Gastrocnemius medialis (tissue), 4 donors: ENCODE results near the gene HIF1A. TPM values are rescaled to one million over a fixed set of nuclear protein-coding genes. Genes with fewer than 3 reads are reported as not detected.

Experiments
- ATAC-seq, 2 donors: fragments of 150-250 bp; one replicate each; pipeline ENCODE4 v1.9.1; 2016
- DNase-seq, 2 donors: peaks; one replicate each; pipeline ENCODE4 v3.0.0-alpha.2; 2019
- H3K27ac ChIP-seq, 4 donors: fragments of 200-600 bp; sonication (generic); 1 replicate in 1 of 4; 2 replicates in 3 of 4; pipeline ENCODE4 v1.5.1; 2016 to 2018; ENCODE audit warnings: mild to moderate bottlenecking in 2 of 4, moderate library complexity in 1 of 4
- H3K27me3 ChIP-seq, 3 donors: fragments of 200-600 bp; sonication (generic) in 2 of 3; 1 replicate in 1 of 3; 2 replicates in 2 of 3; pipeline versions ENCODE4 v1.5.1 to v1.6.0; 2016 to 2019; ENCODE audit warnings: mild to moderate bottlenecking in 1 of 3, moderate library complexity in 1 of 3
- H3K36me3 ChIP-seq, 2 donors: fragments of 200-600 bp; sonication (generic) in 1 of 2; one replicate each; pipeline ENCODE4 v1.5.1; 2017 to 2018
- H3K4me1 ChIP-seq, 2 donors: fragments of 200-600 bp; sonication (generic) in 1 of 2; one replicate each; pipeline ENCODE4 v1.5.1; 2016 to 2017; ENCODE audit warnings: mild to moderate bottlenecking in 2 of 2
- H3K4me3 ChIP-seq, 4 donors: fragments of 200-600 bp; sonication (generic) in 3 of 4; 1 replicate in 1 of 4; 2 replicates in 3 of 4; pipeline ENCODE4 v1.5.1; 2016 to 2019; ENCODE audit warnings: mild to moderate bottlenecking in 2 of 4
- H3K9me3 ChIP-seq, 3 donors: fragments of 200-600 bp; sonication (generic) in 2 of 3; 1 replicate in 1 of 3; 2 replicates in 2 of 3; pipeline ENCODE4 v1.5.1; 2016 to 2019
- CTCF ChIP-seq, 5 experiments: fragments of 450-650 bp in 3 of 5; fragments of 200-600 bp in 2 of 5; sonication (generic) in 2 of 5; IDR thresholded peaks in 4 of 5; conservative IDR thresholded peaks in 1 of 5; 1 replicate in 4 of 5; 2 replicates in 1 of 5; pipeline ENCODE4 v1.5.1; 2016 to 2019; ENCODE audit warnings: antibody characterized with exemption in 5 of 5, mild to moderate bottlenecking in 3 of 5, moderate library complexity in 3 of 5
- POLR2A ChIP-seq, 2 donors: fragments of 450-650 bp; IDR thresholded peaks; one replicate each; pipeline ENCODE4 v1.6.1; 2017; ENCODE audit warnings: antibody characterized with exemption in 2 of 2, mild to moderate bottlenecking in 2 of 2, moderate library complexity in 2 of 2
- in situ Hi-C, 4 donors: fragments of 200-750 bp; cut with MboI; loops; one replicate each; pipeline versions ENCODE4 v1.15.0 to v1.8.0; 2017; ENCODE audit warnings: low sequenced_read_pairs in 4 of 4
- intact Hi-C: fragments of 100-400 bp; cut with DNase I; formaldehyde crosslinking; loops from one replicate; pipeline ENCODE4 v1.15.1; 2023; ENCODE audit warnings: low total_unique reads
- total RNA-seq, 4 donors: library from RNA; depleted of rRNA; stranded (reverse); fragments of >200 nt; gene quantifications; one replicate each; pipeline versions ENCODE4 v1.1.0 to v1.2.3, GENCODE V29; 2016

Gene HIF1A
- total RNA-seq, 4 donors from 2014 or later = 18.2 to 30.7 (median 23.6) TPM

- no peaks in the 10 kb centered on the region for H3K27me3 ChIP-seq
- H3K9me3 ChIP-seq = peaks cover 0 to 3% (median 0%) of the 10 kb centered on the region in 3 donors
- H3K36me3 ChIP-seq = no peaks in the 10 kb centered on the region
- TF ChIP-seq POLR2A (IDR thresholded peaks at IDR 0.05) (no peak), CTCF (IDR thresholded peaks at IDR 0.05 in 4 of 5, conservative IDR thresholded peaks at IDR 0.05 in 1 of 5) (no peak)
- no peak overlapping the region for H3K27ac ChIP-seq
- H3K4me3 ChIP-seq = no peak overlapping the region
- H3K4me1 ChIP-seq = peaks cover 0 to 13% of the 10 kb centered on the region in 2 donors
- in situ Hi-C loops = no loop called here
- DNase-seq (no peak), ATAC-seq (peak in 1 of 2 donors; percentile 39)
- intact Hi-C loops = no loop called here
Observed at GRCh38 chr14:61662437-61663311, 32.6 kb upstream of the HIF1A start.

- peaks cover 0 to 3% (median 0%) of the 10 kb centered on the region in 3 donors for H3K9me3 ChIP-seq
- no peaks in the 10 kb centered on the region for H3K36me3 ChIP-seq
- TF ChIP-seq POLR2A (IDR thresholded peaks at IDR 0.05) (no peak), CTCF (IDR thresholded peaks at IDR 0.05 in 4 of 5, conservative IDR thresholded peaks at IDR 0.05 in 1 of 5) (no peak)
- intact Hi-C loops (no loop called here), in situ Hi-C loops (no loop called here)
- DNase-seq (no peak), ATAC-seq (no peak)
- H3K27ac ChIP-seq = no peak overlapping the region
- no peak overlapping the region for H3K4me3 ChIP-seq
- H3K4me1 ChIP-seq = peaks cover 0 to 13% of the 10 kb centered on the region in 2 donors
- no peaks in the 10 kb centered on the region for H3K27me3 ChIP-seq
Observed at GRCh38 chr14:61663312-61663979, 31.9 kb upstream of the HIF1A start.

- no peak for TF ChIP-seq CTCF (IDR thresholded peaks at IDR 0.05 in 4 of 5, conservative IDR thresholded peaks at IDR 0.05 in 1 of 5)
- no peak for TF ChIP-seq POLR2A (IDR thresholded peaks at IDR 0.05)
- DNase-seq (no peak), ATAC-seq (no peak)
- no peak overlapping the region for H3K4me3 ChIP-seq
- no peaks in the 10 kb centered on the region for H3K27me3 ChIP-seq
- peaks cover 0 to 3% (median 0%) of the 10 kb centered on the region in 3 donors for H3K9me3 ChIP-seq
- no peaks in the 10 kb centered on the region for H3K36me3 ChIP-seq
- intact Hi-C loops (no loop called here), in situ Hi-C loops (no loop called here)
- H3K27ac ChIP-seq = no peak overlapping the region
- no peaks in the 10 kb centered on the region for H3K4me1 ChIP-seq
Observed at GRCh38 chr14:61668282-61668681, 27.0 kb upstream of the HIF1A start.

- DNase-seq = no peak
- Histone ChIP-seq H3K4me3 (no peak overlapping the region), H3K27ac (no peak overlapping the region), H3K9me3 (no peaks in the 10 kb centered on the region), H3K27me3 (no peaks in the 10 kb centered on the region), H3K36me3 (no peaks in the 10 kb centered on the region), H3K4me1 (no peaks in the 10 kb centered on the region)
- in situ Hi-C loops (no loop called here), intact Hi-C loops (no loop called here)
- ATAC-seq = no peak
- no peak for TF ChIP-seq CTCF (IDR thresholded peaks at IDR 0.05 in 4 of 5, conservative IDR thresholded peaks at IDR 0.05 in 1 of 5)
- TF ChIP-seq POLR2A (IDR thresholded peaks at IDR 0.05) = no peak
Observed at GRCh38 chr14:61670576-61670975, 24.7 kb upstream of the HIF1A start.
